Stomach (tissue), 9 donors: ENCODE data around the gene DNAJC15. TPM values are rescaled to one million over a fixed set of nuclear protein-coding genes. Genes with fewer than 3 reads are reported as not detected.

Experiments
- DNase-seq, 2 donors: peaks; one replicate each; pipeline versions ENCODE4 v3.0.0 to v3.0.0-alpha.2; 2013 to 2019
- H3K27ac ChIP-seq, 5 donors: fragments of 200-600 bp in 4 of 5; sonication (generic) in 4 of 5; one replicate each; pipeline ENCODE4 v1.5.1; 2013 to 2019; ENCODE audit warnings: mild to moderate bottlenecking in 1 of 5, moderate library complexity in 1 of 5
- H3K27me3 ChIP-seq, 3 donors: fragments of 200-600 bp; sonication (generic); one replicate each; pipeline ENCODE4 v1.5.1; 2017 to 2019; ENCODE audit warnings: mixed run types in 1 of 3
- H3K36me3 ChIP-seq, 4 donors: fragments of 200-600 bp; sonication (generic); 1 replicate in 3 of 4; 2 replicates in 1 of 4; pipeline ENCODE4 v1.5.1; 2016 to 2019
- H3K4me1 ChIP-seq, 4 donors: fragments of 200-600 bp; sonication (generic); one replicate each; pipeline ENCODE4 v1.5.1; 2016 to 2019
- H3K4me3 ChIP-seq, 4 donors: fragments of 200-600 bp; sonication (generic) in 3 of 4; one replicate each; pipeline ENCODE4 v1.5.1; 2016 to 2019; ENCODE audit warnings: mild to moderate bottlenecking in 1 of 4
- H3K9me3 ChIP-seq, 4 donors: fragments of 200-600 bp; sonication (generic); one replicate each; pipeline ENCODE4 v1.5.1; 2016 to 2019
- CTCF ChIP-seq, 7 experiments: fragments of 450-650 bp in 4 of 7; fragments of 200-600 bp in 3 of 7; sonication (generic) in 3 of 7; IDR thresholded peaks; one replicate each; pipeline ENCODE4 v1.5.1; 2016 to 2019; ENCODE audit warnings: antibody characterized with exemption in 7 of 7, control low read depth in 2 of 7, mild to moderate bottlenecking in 1 of 7
- EP300 ChIP-seq: sonication (generic); formaldehyde crosslinking; IDR thresholded peaks from one replicate; pipeline ENCODE4 v1.6.1; 2017; ENCODE audit warnings: antibody characterized with exemption
- POLR2A ChIP-seq, 4 donors: fragments of 450-650 bp; IDR thresholded peaks; one replicate each; pipeline ENCODE4 v1.6.1; 2016; ENCODE audit warnings: antibody characterized with exemption in 4 of 4, control low read depth in 2 of 4, mild to moderate bottlenecking in 1 of 4, moderate library complexity in 1 of 4
- POLR2AphosphoS5 ChIP-seq, 3 donors: sonication (generic); formaldehyde crosslinking; IDR thresholded peaks; one replicate each; pipeline ENCODE4 v1.6.1; 2016; ENCODE audit warnings: antibody characterized with exemption in 3 of 3
- whole genome bisulfite sequencing, 5 donors: extraction: QIAGEN DNeasy Blood & Tissue Kit in 3 of 5; methylation state at CpG; one replicate each; pipeline versions ENCODE4 v1.1.5 to v1.1.7; 2013 to 2018; 5-methylcytosine and 5-hydroxymethylcytosine counted together
- intact Hi-C: fragments of 100-400 bp; cut with DNase I; formaldehyde crosslinking; loops from one replicate; pipeline ENCODE4 v1.15.1; 2023; ENCODE audit warnings: low total_unique reads
- polyA plus RNA-seq, 3 donors: library from polyadenylated mRNA; stranded (reverse); fragments of 200-250 nt; gene quantifications; one replicate each; pipeline ENCODE4 v1.2.3, GENCODE V29; 2013
- total RNA-seq, 5 donors: library from RNA; depleted of rRNA; stranded (reverse); fragments of >200 nt; gene quantifications; one replicate each; pipeline versions ENCODE4 v1.1.0 to v1.2.3, GENCODE V29; 2014 to 2016
- donor health status: healthy with polysubstance abuse.
- donor health status: Bipolar disorder and iron deficiency.
- donor health status: healthy.

Gene DNAJC15
- total and polyA plus RNA-seq, 8 donors: 4.5 to 19.3 (median 10.7) TPM

GRCh38 chr13:43129066-43129465 lies 105.7 kb downstream of the DNAJC15 start:
- TF ChIP-seq EP300 (no peak), POLR2A (IDR thresholded peaks at IDR 0.05) (no peak), CTCF (IDR thresholded peaks at IDR 0.05) (no peak), POLR2AphosphoS5 (IDR thresholded peaks at IDR 0.05) (no peak)
- no peak for DNase-seq
- peaks cover 0 to 4% (median 0%) of the 10 kb centered on the region in 3 donors for H3K27me3 ChIP-seq
- no peak overlapping the region for H3K4me3 ChIP-seq
- no peak overlapping the region for H3K27ac ChIP-seq
- peaks cover 0 to 11% (median 3%) of the 10 kb centered on the region in 4 donors for H3K4me1 ChIP-seq
- intact Hi-C loops: no loop called here
- no peaks in the 10 kb centered on the region for H3K9me3 ChIP-seq
- WGBS, 5 donors: 60 to 73% (median 70%) methylated on average over 8 of the region's 8 CpGs
- no peaks in the 10 kb centered on the region for H3K36me3 ChIP-seq

DNA sequence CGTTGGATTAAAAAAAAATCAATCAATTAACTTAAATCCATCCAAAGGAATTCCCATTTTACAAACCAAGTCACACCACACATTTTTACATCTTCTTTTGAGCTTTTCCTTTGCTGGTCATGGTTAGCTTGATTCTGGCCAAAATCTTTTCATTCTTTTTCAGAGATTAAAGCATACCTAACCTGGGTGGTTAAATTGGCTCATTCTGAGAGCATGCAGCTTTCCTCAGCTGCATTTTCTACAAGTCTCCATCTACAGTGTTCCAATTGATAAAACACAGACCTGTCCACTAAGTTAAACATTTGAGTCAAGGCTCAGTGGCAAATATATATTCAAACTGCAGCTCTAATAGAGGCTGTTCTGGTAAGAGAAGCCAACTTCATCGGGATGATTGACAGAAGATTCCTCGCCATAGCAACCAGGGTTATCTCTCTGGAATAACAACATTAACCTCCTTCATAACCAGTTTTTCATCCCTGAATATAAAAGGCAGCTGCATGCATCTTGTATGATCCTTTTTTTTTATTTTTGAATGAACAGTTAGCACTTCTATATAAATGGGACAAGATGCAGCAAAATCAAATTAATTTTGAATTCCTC lies 106.2 kb downstream of the DNAJC15 start:
- H3K4me3 ChIP-seq: no peak overlapping the region
- peaks cover 0 to 11% (median 3%) of the 10 kb centered on the region in 4 donors for H3K4me1 ChIP-seq
- H3K27ac ChIP-seq: no peak overlapping the region
- intact Hi-C loops: loop anchor here (10.0 kb wide), 1 partner anchor 535 kb away; no protein-coding TSS in a partner anchor
- no peaks in the 10 kb centered on the region for H3K9me3 ChIP-seq
- 44 to 55% (median 49%) methylated on average over 3 of the region's 3 CpGs for WGBS, 5 donors
- no peaks in the 10 kb centered on the region for H3K36me3 ChIP-seq
- H3K27me3 ChIP-seq: peaks cover 0 to 4% (median 0%) of the 10 kb centered on the region in 3 donors
- TF ChIP-seq POLR2AphosphoS5 (IDR thresholded peaks at IDR 0.05): no peak
- no peak for TF ChIP-seq CTCF (IDR thresholded peaks at IDR 0.05)
- TF ChIP-seq POLR2A (IDR thresholded peaks at IDR 0.05): no peak
- TF ChIP-seq EP300: no peak
- peak in 1 of 2 donors; percentile 51 for DNase-seq

GRCh38 chr13:43132257-43132656 lies 108.9 kb downstream of the DNAJC15 start:
- intact Hi-C loops: loop anchor here (10.0 kb wide), 1 partner anchor 537 kb away; no protein-coding TSS in a partner anchor
- DNase-seq: peak; percentile 40 to 77
- peaks cover 0 to 7% (median 0%) of the 10 kb centered on the region in 3 donors for H3K27me3 ChIP-seq
- H3K4me3 ChIP-seq: no peak overlapping the region
- 28 to 59% (median 37%) methylated on average over 4 of the region's 4 CpGs for WGBS, 5 donors
- TF ChIP-seq POLR2A (IDR thresholded peaks at IDR 0.05) (no peak), CTCF (IDR thresholded peaks at IDR 0.05) (peak in 3 of 7 experiments; percentile 20 to 65 (median 33)), EP300 (no peak), POLR2AphosphoS5 (IDR thresholded peaks at IDR 0.05) (no peak)
- H3K36me3 ChIP-seq: no peaks in the 10 kb centered on the region
- H3K27ac ChIP-seq: no peak overlapping the region
- peaks cover 0 to 11% (median 3%) of the 10 kb centered on the region in 4 donors for H3K4me1 ChIP-seq
- no peaks in the 10 kb centered on the region for H3K9me3 ChIP-seq

DNA sequence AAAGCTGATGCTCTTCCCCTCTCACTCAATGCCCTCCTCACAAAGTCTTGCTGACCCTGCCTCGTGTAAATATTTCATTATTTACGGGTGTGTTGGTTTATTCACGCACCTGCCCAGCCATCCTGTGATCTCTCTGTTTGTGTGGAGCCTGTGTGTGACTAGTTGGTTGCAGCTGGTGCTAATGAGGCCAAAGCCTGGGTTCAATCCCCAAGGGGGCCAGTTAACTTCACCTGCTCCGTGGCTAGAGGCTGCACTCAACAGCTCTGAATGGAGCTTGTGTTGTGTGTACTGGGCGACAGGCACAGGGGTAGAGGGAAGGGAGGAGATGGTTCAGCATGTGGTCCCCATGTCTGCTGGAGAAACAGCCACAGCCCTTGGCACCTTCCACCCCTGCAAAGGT lies 109.5 kb downstream of the DNAJC15 start:
- H3K27ac ChIP-seq: no peak overlapping the region
- H3K27me3 ChIP-seq: peaks cover 0 to 8% (median 0%) of the 10 kb centered on the region in 3 donors
- no peaks in the 10 kb centered on the region for H3K9me3 ChIP-seq
- TF ChIP-seq CTCF (IDR thresholded peaks at IDR 0.05): no peak
- TF ChIP-seq EP300: no peak
- TF ChIP-seq POLR2AphosphoS5 (IDR thresholded peaks at IDR 0.05): no peak
- no peak for TF ChIP-seq POLR2A (IDR thresholded peaks at IDR 0.05)
- no peaks in the 10 kb centered on the region for H3K36me3 ChIP-seq
- H3K4me1 ChIP-seq: peaks cover 0 to 8% (median under 1%) of the 10 kb centered on the region in 4 donors
- intact Hi-C loops: loop anchor here (10.0 kb wide), 1 partner anchor 538 kb away; no protein-coding TSS in a partner anchor
- DNase-seq: no peak
- WGBS, 5 donors: 50 to 64% (median 62%) methylated on average over 5 of the region's 5 CpGs
- H3K4me3 ChIP-seq: no peak overlapping the region
